Smooth muscle cell (in vitro differentiated cells): Measurements from ENCODE around the gene HSP90AA1. TPM values are rescaled to one million over a fixed set of nuclear protein-coding genes. Genes with fewer than 3 reads are reported as not detected.
"Not testable (repeated sequence)": the region's sequence is repeated elsewhere in the genome, so short reads cannot be mapped to it uniquely, and the experiment has no call there.

Experiments
- DNase-seq: peaks from one replicate; lab custom pipeline; 2025; ENCODE audit not compliant: unreplicated experiment; lab: John Stamatoyannopoulos, UW
- H2AFZ ChIP-seq: fragments of 200-600 bp; sonication (generic); 2 replicates; pipeline ENCODE4 v1.6.0; 2016; ENCODE audit warnings: antibody characterized with exemption, low read depth, mild to moderate bottlenecking
- H3F3A ChIP-seq: fragments of 200-600 bp; sonication (generic); 2 replicates; pipeline ENCODE4 v1.6.0; 2017; ENCODE audit warnings: antibody characterized with exemption, low read depth
- H3K27ac ChIP-seq: fragments of 200-600 bp; sonication (generic); 2 replicates; pipeline ENCODE4 v1.5.1; 2016; ENCODE audit warnings: low read depth, mild to moderate bottlenecking
- H3K27me3 ChIP-seq: fragments of 200-600 bp; sonication (generic); 2 replicates; pipeline ENCODE4 v1.6.1; 2016; ENCODE audit warnings: low read depth, mild to moderate bottlenecking
- H3K36me3 ChIP-seq: fragments of 200-600 bp; sonication (generic); 2 replicates; pipeline ENCODE4 v1.5.1; 2016; ENCODE audit warnings: low read depth
- H3K4me1 ChIP-seq: fragments of 200-600 bp; sonication (generic); 2 replicates; pipeline ENCODE4 v1.5.1; 2016; ENCODE audit warnings: low read depth
- H3K4me2 ChIP-seq: fragments of 200-600 bp; sonication (generic); 2 replicates; pipeline ENCODE4 v1.6.0; 2016; ENCODE audit warnings: mild to moderate bottlenecking
- H3K4me3 ChIP-seq: fragments of 200-600 bp; sonication (generic); 2 replicates; pipeline ENCODE4 v1.5.1; 2016; ENCODE audit warnings: mild to moderate bottlenecking
- H3K79me2 ChIP-seq: fragments of 200-600 bp; sonication (generic); 2 replicates; pipeline ENCODE4 v1.6.0; 2016; ENCODE audit warnings: low read depth, mild to moderate bottlenecking
- H3K9ac ChIP-seq: fragments of 200-600 bp; sonication (generic); 2 replicates; pipeline ENCODE4 v1.6.0; 2016; ENCODE audit warnings: low read depth
- H3K9me3 ChIP-seq: fragments of 200-600 bp; sonication (generic); replicated peaks from 2 replicates; pipeline ENCODE4 v1.5.1; 2016; ENCODE audit warnings: low read depth
- H4K20me1 ChIP-seq: fragments of 200-600 bp; sonication (generic); 2 replicates; pipeline ENCODE4 v1.6.0; 2016; ENCODE audit warnings: low read depth
- CTCF ChIP-seq: fragments of 200-600 bp; sonication (generic); IDR thresholded peaks from 2 replicates; pipeline ENCODE4 v1.5.1; 2017; ENCODE audit warnings: borderline replicate concordance, mild to moderate bottlenecking, antibody characterized with exemption; ENCODE audit not compliant: insufficient read depth, poor library complexity, severe bottlenecking
- WGBS: methylation state at CpG from one replicate; pipeline ENCODE4 v1.1.7; 2016; ENCODE audit warnings: low lambda C conversion rate; 5-methylcytosine and 5-hydroxymethylcytosine counted together
- polyA plus RNA-seq: library from polyadenylated mRNA; unstranded; fragments of >200 nt; fragmentation: Nextera tagmentation; extraction: Ambion mirVana; gene quantifications from 2 replicates; pipeline ENCODE4 v1.2.1, GENCODE V29; 2016
- total RNA-seq: library from RNA; depleted of rRNA; stranded (reverse); fragments of >200 nt; gene quantifications from 2 replicates; pipeline ENCODE4 v1.2.3, GENCODE V29; 2014

HSP90AA1 gene
- total and polyA plus RNA-seq, 2 experiments from 2014 or later = 353 to 436 TPM

DNA sequence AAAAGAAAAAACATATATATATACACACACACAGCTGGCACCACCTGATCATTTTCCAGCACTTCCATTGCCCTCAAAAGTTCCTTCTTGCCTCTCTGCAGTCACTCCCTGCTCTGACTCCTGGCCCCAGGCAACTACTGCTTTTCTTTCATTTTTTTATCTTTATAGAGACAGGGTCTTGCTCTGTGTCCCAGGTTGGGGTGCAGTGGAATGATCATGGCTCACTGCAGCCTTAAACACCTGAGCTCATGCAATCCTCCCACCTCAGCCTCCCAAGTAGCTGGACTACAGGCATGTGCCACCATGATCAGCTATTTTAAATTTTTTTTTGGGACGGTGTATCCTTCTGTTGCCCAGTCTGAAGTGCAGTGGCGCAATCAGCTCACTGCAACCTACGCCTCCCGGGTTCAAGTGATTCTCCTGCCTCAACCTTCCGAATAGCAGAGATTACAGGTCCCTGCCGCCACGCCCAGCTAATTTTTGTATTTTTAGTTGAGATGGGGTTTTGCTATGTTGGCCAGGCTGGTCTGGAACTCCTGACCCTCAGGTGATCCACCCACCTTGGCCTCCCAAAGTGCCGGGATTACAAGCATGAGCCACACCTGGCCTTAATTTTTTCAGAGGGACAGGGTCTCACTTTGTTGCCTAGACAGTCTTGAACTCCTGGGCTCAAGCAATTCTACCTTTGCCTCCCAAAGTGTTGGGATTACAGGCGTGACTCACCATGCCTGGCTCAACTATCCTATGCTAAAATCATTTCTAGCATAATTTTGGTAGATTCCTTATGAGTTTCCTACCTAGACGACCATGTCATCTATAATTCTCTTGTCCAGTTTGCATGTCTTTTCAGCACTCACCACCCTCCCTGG is 7.8 kb downstream of the HSP90AA1 start:
- Histone ChIP-seq H3K27ac (no peak overlapping the region), H3F3A (peaks cover 33% of the 10 kb centered on the region), H3K9me3 (no peaks in the 10 kb centered on the region), H3K27me3 (no peaks in the 10 kb centered on the region), H3K9ac (no peak overlapping the region), H3K4me1 (peaks cover 14% of the 10 kb centered on the region), H3K4me3 (no peak overlapping the region), H3K4me2 (no peak overlapping the region), H3K36me3 (peaks cover 37% of the 10 kb centered on the region), H4K20me1 (peaks cover 43% of the 10 kb centered on the region), H3K79me2 (peaks cover 27% of the 10 kb centered on the region), H2AFZ (no peak overlapping the region)
- no peak for DNase-seq
- 97% methylated on average over 10 of the region's 10 CpGs for WGBS
- TF ChIP-seq CTCF = no peak

DNA sequence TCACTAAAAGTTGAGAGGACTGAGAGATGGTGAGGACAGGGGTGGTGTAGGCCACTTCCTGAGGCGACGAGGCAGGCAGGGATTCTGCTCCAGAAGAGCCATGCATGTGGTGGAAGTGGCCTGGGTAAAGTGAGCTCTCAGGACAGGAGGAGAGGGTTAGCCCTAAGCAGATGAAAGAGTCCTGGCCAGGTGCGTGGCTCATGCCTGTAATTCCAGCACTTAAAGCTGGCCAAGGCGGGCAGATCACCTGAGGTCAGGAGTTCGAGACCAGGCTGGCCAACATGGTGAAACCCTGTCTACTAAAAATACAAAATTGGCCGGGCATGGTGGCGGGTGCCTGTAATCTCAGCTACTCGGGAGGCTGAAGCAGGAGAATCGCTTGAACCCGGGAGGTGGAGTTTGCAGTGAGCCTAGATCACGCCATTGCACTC is 8.5 kb downstream of the HSP90AA1 start:
- H3K4me1 ChIP-seq, H3K27ac ChIP-seq, H3K4me3 ChIP-seq, H2AFZ ChIP-seq, DNase-seq, H3K9me3 ChIP-seq, H3K4me2 ChIP-seq, H3K9ac ChIP-seq, H3K27me3 ChIP-seq: not testable (repeated sequence)
- H4K20me1 ChIP-seq = peaks cover 36% of the 10 kb centered on the region
- H3K79me2 ChIP-seq = peaks cover 20% of the 10 kb centered on the region
- H3F3A ChIP-seq = peaks cover 33% of the 10 kb centered on the region
- peaks cover 30% of the 10 kb centered on the region for H3K36me3 ChIP-seq
- WGBS = 98% methylated on average over 11 of the region's 11 CpGs

DNA sequence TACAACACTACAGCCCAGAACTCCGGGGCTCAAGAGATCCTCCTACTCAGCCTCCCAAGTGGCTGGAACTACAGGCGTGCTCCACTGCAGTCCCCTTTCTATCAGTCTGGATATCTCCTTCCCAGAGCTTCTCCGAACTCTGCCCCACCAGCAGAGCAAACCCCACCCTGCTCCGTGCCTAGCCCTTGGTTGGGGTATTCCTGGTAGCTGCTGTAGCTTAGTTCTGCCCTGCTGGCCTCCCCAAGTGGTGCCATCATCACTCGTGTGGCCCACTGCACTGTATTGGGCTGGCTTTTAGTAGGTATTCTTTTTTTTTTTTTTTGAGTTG is 9.5 kb downstream of the HSP90AA1 start:
- H3K4me2 ChIP-seq = no peak overlapping the region
- H3K4me1 ChIP-seq = no peaks in the 10 kb centered on the region
- no peak overlapping the region for H3K27ac ChIP-seq
- 90% methylated on average over 5 of the region's 5 CpGs for WGBS
- H3F3A ChIP-seq = peaks cover 25% of the 10 kb centered on the region
- peaks cover 23% of the 10 kb centered on the region for H3K36me3 ChIP-seq
- no peaks in the 10 kb centered on the region for H3K27me3 ChIP-seq
- H3K9ac ChIP-seq = no peak overlapping the region
- TF ChIP-seq CTCF = no peak
- peaks cover 9% of the 10 kb centered on the region for H3K79me2 ChIP-seq
- peaks cover 25% of the 10 kb centered on the region for H4K20me1 ChIP-seq
- no peak for DNase-seq
- no peak overlapping the region for H3K4me3 ChIP-seq
- no peak overlapping the region for H2AFZ ChIP-seq
- no peaks in the 10 kb centered on the region for H3K9me3 ChIP-seq

GRCh38 chr14:102075155-102075554 is 11.7 kb downstream of the HSP90AA1 start:
- H3K4me1 ChIP-seq = no peaks in the 10 kb centered on the region
- 92% methylated on average over 4 of the region's 4 CpGs for WGBS
- peaks cover 4% of the 10 kb centered on the region for H4K20me1 ChIP-seq
- H3K9me3 ChIP-seq = no peaks in the 10 kb centered on the region
- H3K79me2 ChIP-seq = no peaks in the 10 kb centered on the region
- H3K9ac ChIP-seq = no peak overlapping the region
- no peaks in the 10 kb centered on the region for H3K27me3 ChIP-seq
- no peak for DNase-seq
- H2AFZ ChIP-seq = no peak overlapping the region
- H3K4me3 ChIP-seq = no peak overlapping the region
- no peak overlapping the region for H3K4me2 ChIP-seq
- H3K36me3 ChIP-seq = peaks cover 8% of the 10 kb centered on the region
- H3F3A ChIP-seq = peaks cover 11% of the 10 kb centered on the region
- TF ChIP-seq CTCF = no peak
- H3K27ac ChIP-seq = no peak overlapping the region
